Transverse colon (tissue), 4 donors: ENCODE measurements around the gene BCCIP.

Experiments
- EP300 ChIP-seq: sonication (generic); formaldehyde crosslinking; IDR thresholded peaks from one replicate; pipeline ENCODE4 v1.6.1; 2017; ENCODE audit warnings: antibody characterized with exemption, low read depth
- POLR2A ChIP-seq: fragments of 450-650 bp; IDR thresholded peaks from one replicate; pipeline ENCODE4 v1.6.1; 2016; ENCODE audit warnings: antibody characterized with exemption, mild to moderate bottlenecking, moderate library complexity
- POLR2AphosphoS5 ChIP-seq, 3 donors: sonication (generic); formaldehyde crosslinking; IDR thresholded peaks; one replicate each; pipeline ENCODE4 v1.6.1; 2016; ENCODE audit warnings: antibody characterized with exemption in 3 of 3
- TF ChIP-seq, protein P1 (sequence below), 5 experiments: fragments of 200-600 bp in 3 of 5; fragments of 450-650 bp in 2 of 5; sonication (generic) in 3 of 5; IDR thresholded peaks; 1 replicate in 2 of 5; 2 replicates in 3 of 5; pipeline ENCODE4 v1.5.1; 2016 to 2017; ENCODE audit warnings: antibody characterized with exemption in 5 of 5, inconsistent platforms in 3 of 5, mild to moderate bottlenecking in 2 of 5, moderate library complexity in 1 of 5

DNA sequence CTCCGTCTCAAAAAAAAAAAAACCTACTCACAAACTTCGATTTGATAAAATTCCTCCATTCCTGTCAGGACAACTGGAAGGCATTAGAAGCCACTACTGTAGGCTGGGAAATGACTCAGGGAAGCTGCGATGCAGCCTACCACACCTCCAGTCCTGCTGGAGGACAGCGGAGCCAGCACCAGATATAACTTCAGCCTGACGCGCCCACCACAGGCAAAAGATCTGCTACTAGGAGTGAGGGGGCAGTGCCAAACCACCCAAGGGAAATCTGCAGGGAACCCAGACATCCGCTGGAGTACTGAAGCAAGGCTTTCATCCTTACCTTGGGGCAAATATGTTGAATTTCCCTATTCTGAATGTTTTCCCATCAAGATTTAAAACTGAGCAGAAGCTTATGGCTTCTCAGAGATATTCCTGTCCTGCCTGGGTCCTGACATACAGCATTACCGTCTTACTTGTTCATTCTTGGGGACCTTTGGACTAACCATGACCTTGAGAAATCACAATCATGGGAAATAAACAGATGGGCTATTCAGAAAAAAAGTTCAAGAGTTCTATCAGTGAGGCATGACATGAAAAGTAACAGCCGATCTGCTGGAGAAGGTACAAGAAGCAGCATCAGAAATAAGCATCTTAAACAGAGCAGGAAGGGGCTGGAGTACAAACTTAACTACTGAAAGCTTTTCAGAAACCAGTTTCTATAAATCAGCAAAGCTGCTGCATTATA, 20.4 kb downstream of the BCCIP start:
- TF ChIP-seq POLR2A (no peak), EP300 (no peak), POLR2AphosphoS5 (IDR thresholded peaks at IDR 0.05) (no peak)
- TF ChIP-seq, protein P1, sequence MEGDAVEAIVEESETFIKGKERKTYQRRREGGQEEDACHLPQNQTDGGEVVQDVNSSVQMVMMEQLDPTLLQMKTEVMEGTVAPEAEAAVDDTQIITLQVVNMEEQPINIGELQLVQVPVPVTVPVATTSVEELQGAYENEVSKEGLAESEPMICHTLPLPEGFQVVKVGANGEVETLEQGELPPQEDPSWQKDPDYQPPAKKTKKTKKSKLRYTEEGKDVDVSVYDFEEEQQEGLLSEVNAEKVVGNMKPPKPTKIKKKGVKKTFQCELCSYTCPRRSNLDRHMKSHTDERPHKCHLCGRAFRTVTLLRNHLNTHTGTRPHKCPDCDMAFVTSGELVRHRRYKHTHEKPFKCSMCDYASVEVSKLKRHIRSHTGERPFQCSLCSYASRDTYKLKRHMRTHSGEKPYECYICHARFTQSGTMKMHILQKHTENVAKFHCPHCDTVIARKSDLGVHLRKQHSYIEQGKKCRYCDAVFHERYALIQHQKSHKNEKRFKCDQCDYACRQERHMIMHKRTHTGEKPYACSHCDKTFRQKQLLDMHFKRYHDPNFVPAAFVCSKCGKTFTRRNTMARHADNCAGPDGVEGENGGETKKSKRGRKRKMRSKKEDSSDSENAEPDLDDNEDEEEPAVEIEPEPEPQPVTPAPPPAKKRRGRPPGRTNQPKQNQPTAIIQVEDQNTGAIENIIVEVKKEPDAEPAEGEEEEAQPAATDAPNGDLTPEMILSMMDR (IDR thresholded peaks at IDR 0.05), result no peak
